Measurements from ENCODE around the gene CERCAM. TPM values are rescaled to one million over a fixed set of nuclear protein-coding genes. Genes with fewer than 3 reads are reported as not detected.

Gene CERCAM
- total and polyA plus RNA-seq, 2 of the 4 experiments (the other 2 are of a cell fraction), result 15.1 to 118 TPM

DNA sequence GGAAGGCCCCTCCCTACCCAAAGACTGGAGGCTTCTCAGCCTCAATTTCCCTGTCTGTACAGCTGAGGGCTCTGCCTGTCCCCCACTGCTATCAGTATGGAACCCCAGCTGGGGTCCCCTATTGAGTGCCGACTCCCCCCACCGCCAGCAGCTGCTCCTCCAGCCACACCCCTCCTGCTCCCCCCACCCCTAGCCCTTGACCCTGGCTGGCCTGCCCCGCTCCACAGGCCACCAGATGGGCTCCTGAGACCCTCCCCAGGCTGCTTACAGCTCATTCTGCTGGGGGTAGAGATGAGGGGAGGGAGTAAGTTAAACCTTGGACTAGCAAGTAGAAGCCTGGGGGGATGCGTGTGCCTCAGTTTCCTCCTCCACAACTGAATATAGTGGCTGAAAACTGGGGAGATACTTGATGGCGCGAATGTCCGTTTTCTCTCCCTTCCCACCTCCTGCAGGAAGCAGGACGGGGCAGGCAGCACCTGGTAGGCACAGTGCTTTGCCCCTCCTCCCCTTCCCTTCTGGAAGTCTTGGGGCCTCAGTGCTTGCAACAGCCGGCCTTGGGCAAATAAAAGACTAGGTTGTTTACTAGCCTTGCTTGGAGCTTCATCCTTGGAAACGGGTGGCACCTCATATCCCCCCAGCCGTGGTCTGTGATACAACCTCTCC lies 30.4 kb upstream of the CERCAM start:
- Histone ChIP-seq H2BK15ac (ENCODE audit: low read depth, low read length) (no peak overlapping the region), H3K56ac (ENCODE audit: extremely low read depth, insufficient read depth, low read length) (no peak overlapping the region), H4K20me1 (ENCODE audit: insufficient read depth, low read length) (peaks cover under 1% of the 10 kb centered on the region), H4K5ac (ENCODE audit: low read depth, low read length) (no peak overlapping the region), H3K36me3 (ENCODE audit: control insufficient read depth, insufficient read depth, low read length) (peaks cover 37% of the 10 kb centered on the region), H3K4ac (ENCODE audit: low read depth, low read length) (no peak overlapping the region), H2BK20ac (ENCODE audit: low read depth, low read length) (no peak overlapping the region), H2AK9ac (replicated peaks; ENCODE audit: low read depth, low read length, poor library complexity) (no peak overlapping the region), H4K8ac (ENCODE audit: low read depth in 2 of 2, low read length in 2 of 2) (no peak overlapping the region), H3K4me3 (ENCODE audit: insufficient read depth, low read depth, low read length) (no peak overlapping the region), H3K18ac (ENCODE audit: low read depth, low read length) (no peak overlapping the region), H2BK5ac (ENCODE audit: low read depth, low read length, poor library complexity, severe bottlenecking) (no peak overlapping the region), H2AK5ac (ENCODE audit: low read depth, low read length) (no peak overlapping the region), H2AFZ (replicated peaks; ENCODE audit: low read length, poor library complexity) (no peak overlapping the region), H3K4me2 (ENCODE audit: low read depth, low read length) (no peak overlapping the region), H3K4me1 (ENCODE audit: control insufficient read depth, insufficient read depth, low read length) (no peaks in the 10 kb centered on the region), H4K91ac (ENCODE audit: insufficient read depth, low read depth, low read length) (no peak overlapping the region), H3K27ac (ENCODE audit: insufficient read depth, low read length) (no peak overlapping the region), H3K27me3 (ENCODE audit: control insufficient read depth, insufficient read depth, low read length) (no peaks in the 10 kb centered on the region), H2BK120ac (ENCODE audit: low read depth, low read length) (no peak overlapping the region), H3K14ac (replicated peaks; ENCODE audit: low read depth, low read length) (no peak overlapping the region), H3K9me1 (ENCODE audit: insufficient read depth, low read length) (no peaks in the 10 kb centered on the region), H3K9me3 (ENCODE audit: control insufficient read depth, insufficient read depth, low read length) (no peaks in the 10 kb centered on the region), H3K23ac (ENCODE audit: low read depth, low read length) (no peak overlapping the region), H3K9ac (ENCODE audit: low read depth, low read length) (no peak overlapping the region), H3K79me1 (ENCODE audit: low read depth in 1 of 2, low read length in 2 of 2) (peaks cover 0 to 11% of the 10 kb centered on the region in 2 experiments; a peak in 3 of 4 replicates)
- DNase-seq (no peak), ATAC-seq (ENCODE audit: low read depth) (no peak)
- TF ChIP-seq BHLHE40 (IDR thresholded peaks at IDR 0.05; ENCODE audit: low read depth, low read length), result no peak
- TF ChIP-seq, protein P1, sequence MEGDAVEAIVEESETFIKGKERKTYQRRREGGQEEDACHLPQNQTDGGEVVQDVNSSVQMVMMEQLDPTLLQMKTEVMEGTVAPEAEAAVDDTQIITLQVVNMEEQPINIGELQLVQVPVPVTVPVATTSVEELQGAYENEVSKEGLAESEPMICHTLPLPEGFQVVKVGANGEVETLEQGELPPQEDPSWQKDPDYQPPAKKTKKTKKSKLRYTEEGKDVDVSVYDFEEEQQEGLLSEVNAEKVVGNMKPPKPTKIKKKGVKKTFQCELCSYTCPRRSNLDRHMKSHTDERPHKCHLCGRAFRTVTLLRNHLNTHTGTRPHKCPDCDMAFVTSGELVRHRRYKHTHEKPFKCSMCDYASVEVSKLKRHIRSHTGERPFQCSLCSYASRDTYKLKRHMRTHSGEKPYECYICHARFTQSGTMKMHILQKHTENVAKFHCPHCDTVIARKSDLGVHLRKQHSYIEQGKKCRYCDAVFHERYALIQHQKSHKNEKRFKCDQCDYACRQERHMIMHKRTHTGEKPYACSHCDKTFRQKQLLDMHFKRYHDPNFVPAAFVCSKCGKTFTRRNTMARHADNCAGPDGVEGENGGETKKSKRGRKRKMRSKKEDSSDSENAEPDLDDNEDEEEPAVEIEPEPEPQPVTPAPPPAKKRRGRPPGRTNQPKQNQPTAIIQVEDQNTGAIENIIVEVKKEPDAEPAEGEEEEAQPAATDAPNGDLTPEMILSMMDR (conservative IDR thresholded peaks at IDR 0.05; ENCODE audit: low read depth, low read length), result no peak
- TF ChIP-seq MAFK (IDR thresholded peaks at IDR 0.05; ENCODE audit: low read depth, low read length), result no peak
- no peak for TF ChIP-seq CHD1 (IDR thresholded peaks at IDR 0.05; ENCODE audit: low read depth, low read length)
- no peak for TF ChIP-seq RAD21 (IDR thresholded peaks at IDR 0.05; ENCODE audit: low read length)
- no peak for TF ChIP-seq CEBPB (IDR thresholded peaks at IDR 0.05; ENCODE audit: low read depth, low read length)
- no peak for TF ChIP-seq RFX5 (IDR thresholded peaks at IDR 0.05; ENCODE audit: low read depth, low read length)
- TF ChIP-seq NFE2L2 (IDR thresholded peaks at IDR 0.05; ENCODE audit: low read depth, low read length), result no peak
- no peak for TF ChIP-seq POLR2A (IDR thresholded peaks at IDR 0.05; ENCODE audit: low read depth, low read length)
- no peak for TF ChIP-seq FOS (IDR thresholded peaks at IDR 0.05; ENCODE audit: low read depth, low read length)
- TF ChIP-seq, protein P2, sequence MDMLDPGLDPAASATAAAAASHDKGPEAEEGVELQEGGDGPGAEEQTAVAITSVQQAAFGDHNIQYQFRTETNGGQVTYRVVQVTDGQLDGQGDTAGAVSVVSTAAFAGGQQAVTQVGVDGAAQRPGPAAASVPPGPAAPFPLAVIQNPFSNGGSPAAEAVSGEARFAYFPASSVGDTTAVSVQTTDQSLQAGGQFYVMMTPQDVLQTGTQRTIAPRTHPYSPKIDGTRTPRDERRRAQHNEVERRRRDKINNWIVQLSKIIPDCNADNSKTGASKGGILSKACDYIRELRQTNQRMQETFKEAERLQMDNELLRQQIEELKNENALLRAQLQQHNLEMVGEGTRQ (IDR thresholded peaks at IDR 0.05; ENCODE audit: low read depth, low read length), result no peak
- TF ChIP-seq MAZ (IDR thresholded peaks at IDR 0.05; ENCODE audit: borderline replicate concordance, low read depth, low read length), result no peak
- in situ Hi-C loops (cut with MboI; ENCODE audit: low sequenced_read_pairs), result no loop called here
- intact Hi-C loops (cut with micrococcal nuclease), result no loop called here
- POLR2A ChIA-PET (ENCODE audit: unreplicated experiment), result interaction anchor here (0.6 kb wide), 1 partner anchor 33 kb away, joined by 5 read pairs; no protein-coding TSS in a partner anchor
- dilution Hi-C loops (cut with HindIII; ENCODE audit: low sequenced_read_pairs, unreplicated experiment), result no loop called here
- 83% methylated on average over 1 of the region's 11 CpGs; no CpG with 5 or more reads in 1 of the 2 experiments for whole genome bisulfite sequencing, 2 experiments (ENCODE audit: extremely low coverage in 2 of 2, insufficient read length in 1 of 2)
- no TSS peak for BruUV-seq (replicated peaks)
- CTCF ChIA-PET, result no interaction called here

Data from IMR-90 (cell line).